Activated naive CD4-positive, alpha-beta T cell treated with anti-CD3 and anti-CD28 coated beads, Interleukin-2, amount 50 U/mL, for 72 hours (primary cell): Measurements from ENCODE around the gene SNCG. TPM values are rescaled to one million over a fixed set of nuclear protein-coding genes. Genes with fewer than 3 reads are reported as not detected.
"Not testable (repeated sequence)": the region's sequence is repeated elsewhere in the genome, so short reads cannot be mapped to it uniquely, and the experiment has no call there.

Experiments used
- ATAC-seq, 2 donors: fragments of 150-1000 bp; cut with Tn5 transposase; 2 replicates each; pipeline ENCODE4 v1.10.0; 2021; ENCODE audit warnings: mild to moderate bottlenecking in 2 of 2, moderate library complexity in 2 of 2
- DNase-seq, 2 donors: peaks; one replicate each; pipeline ENCODE4 v3.0.0; 2021 to 2022; ENCODE audit warnings: low spot score in 2 of 2
- H3K27ac Mint-ChIP-seq, 2 donors: one replicate each; pipeline ENCODE4 v1.8.0; 2022; ENCODE audit warnings: mild to moderate bottlenecking in 2 of 2, mixed read lengths in 2 of 2
- H3K36me3 Mint-ChIP-seq, 2 donors: one replicate each; pipeline ENCODE4 v1.8.0; 2022; ENCODE audit warnings: mixed read lengths in 2 of 2
- H3K9me3 Mint-ChIP-seq, 2 donors: one replicate each; pipeline ENCODE4 v1.8.0; 2022; ENCODE audit warnings: mixed read lengths in 2 of 2
- total RNA-seq, 2 donors: library from RNA; stranded (reverse); gene quantifications; one replicate each; pipeline ENCODE4 v1.2.3, GENCODE V29; 2022

Gene SNCG
- total RNA-seq, result 1 to 10 TPM in 1 of 2 donors, not detected in 1; 1.7 TPM

- no peak for DNase-seq
- H3K27ac Mint-ChIP-seq, result no peak within 1 kb of the TSS
- ATAC-seq, result no peak
- no peaks in the 10 kb centered on the region for H3K9me3 Mint-ChIP-seq
- no peaks in the 10 kb centered on the region for H3K36me3 Mint-ChIP-seq
Measured at GRCh38 chr10:86958116-86958900, at the start of gene SNCG. Gene SNCG, plus strand, starts transcription at chr10:86958599. Its CDS starts 99 bp downstream, at chr10:86958698.

- ATAC-seq, result no peak
- DNase-seq, result no peak
- Mint-ChIP-seq H3K9me3 (no peaks in the 10 kb centered on the region), H3K36me3 (no peaks in the 10 kb centered on the region), H3K27ac (no peak overlapping the region)
Measured at GRCh38 chr10:86914734-86915133, 43.7 kb upstream of the SNCG start.

GRCh38 chr10:86918022-86918471 lies 40.4 kb upstream of the SNCG start:
- H3K27ac Mint-ChIP-seq, result no peak overlapping the region
- H3K36me3 Mint-ChIP-seq, result no peaks in the 10 kb centered on the region
- H3K9me3 Mint-ChIP-seq, result no peaks in the 10 kb centered on the region
- no peak for DNase-seq
- ATAC-seq, result no peak

GRCh38 chr10:86922553-86922961 lies 35.8 kb upstream of the SNCG start:
- no peaks in the 10 kb centered on the region for H3K9me3 Mint-ChIP-seq
- DNase-seq, result no peak
- no peak overlapping the region for H3K27ac Mint-ChIP-seq
- no peaks in the 10 kb centered on the region for H3K36me3 Mint-ChIP-seq
- ATAC-seq, result no peak

DNA sequence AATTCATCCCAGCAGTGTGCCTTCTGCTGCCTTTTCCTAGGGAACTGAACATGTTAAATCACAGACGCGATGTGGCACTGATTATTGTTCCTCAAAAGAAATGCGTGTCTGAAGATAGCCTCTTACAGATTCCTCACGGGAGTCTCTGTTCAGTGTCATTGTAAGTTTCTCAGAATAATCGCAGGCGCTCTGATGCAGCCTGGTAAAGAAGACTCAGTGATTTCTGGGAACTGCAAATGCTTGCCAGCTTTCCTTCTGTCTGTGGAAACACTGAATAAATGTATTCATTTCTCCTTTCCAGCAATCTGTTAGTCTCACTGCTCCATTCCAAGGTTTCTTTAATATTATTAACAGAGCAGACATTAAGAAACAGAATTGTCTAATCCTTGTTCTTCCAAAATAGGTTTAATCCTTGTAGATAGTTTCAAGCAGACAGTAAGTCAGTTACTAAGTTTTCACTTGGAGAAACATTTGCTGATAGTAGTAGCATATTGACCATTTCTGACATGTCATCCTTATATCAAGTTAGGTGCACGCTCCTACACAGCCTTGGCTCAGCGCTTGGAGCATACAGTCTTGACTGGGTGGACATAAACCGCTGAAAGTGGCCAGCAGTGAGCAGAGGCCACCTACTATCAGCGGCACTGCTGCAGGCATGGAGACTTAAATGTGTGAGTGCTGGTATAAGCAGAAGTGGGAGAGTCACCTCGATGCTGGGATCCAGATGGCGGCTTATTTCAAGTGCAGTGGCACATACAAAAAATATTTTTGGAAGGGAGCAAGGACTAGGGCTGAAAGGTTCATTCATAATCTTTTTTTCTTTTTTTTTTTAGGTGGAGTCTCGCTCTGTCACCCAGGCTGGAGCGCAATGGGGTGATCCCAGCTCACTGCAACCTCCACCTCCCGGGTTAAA lies 28.7 kb upstream of the SNCG start:
- H3K36me3 Mint-ChIP-seq, result no peaks in the 10 kb centered on the region
- no peaks in the 10 kb centered on the region for H3K9me3 Mint-ChIP-seq
- no peak overlapping the region for H3K27ac Mint-ChIP-seq
- DNase-seq, result no peak
- ATAC-seq, result no peak

DNA sequence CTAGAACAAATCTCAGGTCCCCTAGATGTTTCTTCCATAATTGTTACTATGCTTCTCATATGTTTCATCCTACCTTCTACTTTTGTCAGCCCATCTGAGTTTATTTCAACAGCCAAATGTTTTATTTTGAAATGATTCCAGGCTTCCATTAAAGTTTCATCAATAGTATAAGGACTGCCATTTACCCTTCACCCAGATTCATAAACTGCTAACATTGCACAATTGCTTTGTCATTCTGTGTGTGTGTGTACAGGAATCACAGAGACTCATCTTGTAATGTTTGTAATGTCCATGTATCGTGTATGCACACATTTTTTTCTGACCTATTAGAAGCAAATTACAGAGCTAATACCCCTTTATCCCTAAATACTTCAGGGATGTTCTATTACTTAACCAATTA lies 26.5 kb upstream of the SNCG start:
- DNase-seq, result no peak
- ATAC-seq, result no peak

DNA sequence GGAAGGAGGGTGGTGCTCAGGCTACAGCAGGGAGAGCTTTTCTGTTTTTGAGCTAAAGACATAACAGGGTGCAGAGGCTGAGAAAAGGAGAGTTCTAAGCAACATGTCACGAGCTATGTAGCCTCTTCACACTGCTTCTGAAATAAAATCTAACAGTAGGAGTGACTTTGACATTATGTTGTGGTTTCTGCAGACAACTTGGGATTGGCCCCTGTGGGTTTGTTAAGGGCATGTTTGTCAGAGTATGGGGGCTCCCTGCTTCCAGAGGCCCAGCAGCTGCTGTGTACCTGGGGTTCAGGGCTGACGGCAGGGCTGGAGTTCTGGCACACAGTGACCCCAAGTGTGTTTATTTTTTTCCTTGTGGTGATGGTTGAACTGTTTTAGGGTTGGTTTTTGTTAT lies 25.7 kb upstream of the SNCG start:
- ATAC-seq (no peak), DNase-seq (no peak)
- no peaks in the 10 kb centered on the region for H3K36me3 Mint-ChIP-seq
- H3K27ac Mint-ChIP-seq, result no peak overlapping the region
- H3K9me3 Mint-ChIP-seq, result no peaks in the 10 kb centered on the region

More for the DNA sequence above, 26.5 kb upstream of the SNCG start:
- Mint-ChIP-seq H3K9me3 (no peaks in the 10 kb centered on the region), H3K36me3 (no peaks in the 10 kb centered on the region), H3K27ac (peak overlapping the region in 1 of 2 donors; percentile 25)

GRCh38 chr10:86934162-86934711 lies 24.2 kb upstream of the SNCG start:
- H3K36me3 Mint-ChIP-seq, DNase-seq, ATAC-seq, H3K9me3 Mint-ChIP-seq, H3K27ac Mint-ChIP-seq: not testable (repeated sequence)

DNA sequence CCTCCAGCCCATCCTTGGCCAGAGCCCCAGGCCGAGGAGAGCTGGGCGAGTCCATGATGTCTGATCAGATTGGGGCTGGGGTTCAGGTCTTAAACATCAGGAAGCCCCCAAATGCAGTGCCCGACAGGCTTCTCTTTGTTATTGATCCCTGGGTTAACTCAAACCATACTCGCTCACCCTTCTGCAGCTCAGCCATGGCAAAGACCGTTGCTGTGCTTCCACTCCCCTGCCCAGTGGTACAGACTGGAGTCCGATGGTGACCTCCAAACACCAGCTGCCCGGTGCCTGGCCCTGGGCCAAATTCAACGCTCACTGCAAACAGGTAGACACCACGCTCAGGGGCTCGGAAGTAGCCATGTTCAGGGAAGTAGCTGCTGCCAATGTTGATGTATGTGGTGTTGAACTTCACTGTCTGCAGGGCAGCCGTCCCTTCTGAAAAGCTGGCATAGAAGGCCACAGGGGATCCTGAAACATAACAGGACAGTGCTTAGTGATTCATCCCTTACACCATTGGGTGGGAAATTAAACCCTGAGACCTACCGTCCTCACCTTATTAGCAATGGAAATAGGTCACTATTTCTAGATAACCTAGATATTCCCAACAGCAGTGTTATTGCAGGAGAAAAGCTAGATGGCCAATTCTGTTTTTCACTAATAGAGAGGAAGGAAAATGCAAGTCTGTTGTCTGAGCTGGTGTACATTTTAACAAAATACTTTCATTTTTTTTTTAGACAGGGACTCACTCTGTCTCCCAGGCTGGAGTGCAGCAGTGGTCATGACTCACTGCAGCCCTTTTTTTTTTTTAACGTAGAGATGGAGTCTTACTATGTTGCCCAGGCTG lies 21.5 kb upstream of the SNCG start:
- Mint-ChIP-seq H3K9me3 (no peaks in the 10 kb centered on the region), H3K27ac (no peak overlapping the region), H3K36me3 (no peaks in the 10 kb centered on the region)
- no peak for DNase-seq
- ATAC-seq, result no peak

GRCh38 chr10:86937502-86938154 lies 20.8 kb upstream of the SNCG start:
- Mint-ChIP-seq H3K36me3 (no peaks in the 10 kb centered on the region), H3K9me3 (no peaks in the 10 kb centered on the region), H3K27ac (no peak overlapping the region)
- DNase-seq, result no peak
- no peak for ATAC-seq

GRCh38 chr10:86938260-86938659 lies 20.1 kb upstream of the SNCG start:
- DNase-seq, result no peak
- Mint-ChIP-seq H3K27ac (no peak overlapping the region), H3K9me3 (no peaks in the 10 kb centered on the region), H3K36me3 (no peaks in the 10 kb centered on the region)
- no peak for ATAC-seq

DNA sequence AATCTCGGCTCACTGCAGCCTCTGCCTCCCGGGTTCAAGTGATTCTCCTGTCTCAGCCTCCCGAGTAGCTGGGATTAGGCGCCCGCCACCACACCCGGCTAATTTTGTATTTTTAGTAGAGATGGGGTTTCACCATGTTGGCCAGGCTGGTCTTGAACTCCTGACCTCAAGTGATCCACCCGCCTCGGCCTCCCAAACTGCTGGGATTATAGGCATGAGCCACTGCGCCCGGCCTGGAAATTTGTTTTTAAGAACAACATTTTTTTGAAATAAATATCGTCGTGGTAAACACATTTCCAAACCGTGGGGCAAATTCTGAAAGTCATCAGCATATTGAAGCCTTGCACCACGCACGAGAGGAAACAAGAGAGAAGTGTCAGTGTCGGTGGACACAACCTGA lies 18.3 kb upstream of the SNCG start:
- not testable (repeated sequence) for H3K27ac Mint-ChIP-seq, H3K9me3 Mint-ChIP-seq, H3K36me3 Mint-ChIP-seq, DNase-seq, ATAC-seq

GRCh38 chr10:86940677-86941076 lies 17.7 kb upstream of the SNCG start:
- ATAC-seq, result no peak
- H3K9me3 Mint-ChIP-seq, result no peaks in the 10 kb centered on the region
- H3K27ac Mint-ChIP-seq, result no peak overlapping the region
- H3K36me3 Mint-ChIP-seq, result no peaks in the 10 kb centered on the region
- DNase-seq, result no peak

GRCh38 chr10:86941426-86941825 lies 17.0 kb upstream of the SNCG start:
- H3K36me3 Mint-ChIP-seq, result no peaks in the 10 kb centered on the region

GRCh38 chr10:86941991-86942421 lies 16.4 kb upstream of the SNCG start:
- H3K36me3 Mint-ChIP-seq, result no peaks in the 10 kb centered on the region

More at GRCh38 chr10:86941426-86941825, 17.0 kb upstream of the SNCG start:
- ATAC-seq (no peak), DNase-seq (no peak)
- Mint-ChIP-seq H3K9me3 (no peaks in the 10 kb centered on the region), H3K27ac (no peak overlapping the region)

More at GRCh38 chr10:86941991-86942421, 16.4 kb upstream of the SNCG start:
- no peak for DNase-seq
- no peak for ATAC-seq
- Mint-ChIP-seq H3K9me3 (no peaks in the 10 kb centered on the region), H3K27ac (no peak overlapping the region)
